ENCODE data around the gene MUC12. TPM values are rescaled to one million over a fixed set of nuclear protein-coding genes. Genes with fewer than 3 reads are reported as not detected.
"Not testable (repeated sequence)": the region's sequence is repeated elsewhere in the genome, so short reads cannot be mapped to it uniquely, and the experiment has no call there.

The MUC12 gene
- total RNA-seq, 1 donor from 2014 or later, result 1.6 TPM

- H3K4me1 Mint-ChIP-seq (ENCODE audit: unreplicated experiment), result no peaks in the 10 kb centered on the region
- no peak overlapping the region for H3K4me3 Mint-ChIP-seq
- TF ChIP-seq, protein P1, sequence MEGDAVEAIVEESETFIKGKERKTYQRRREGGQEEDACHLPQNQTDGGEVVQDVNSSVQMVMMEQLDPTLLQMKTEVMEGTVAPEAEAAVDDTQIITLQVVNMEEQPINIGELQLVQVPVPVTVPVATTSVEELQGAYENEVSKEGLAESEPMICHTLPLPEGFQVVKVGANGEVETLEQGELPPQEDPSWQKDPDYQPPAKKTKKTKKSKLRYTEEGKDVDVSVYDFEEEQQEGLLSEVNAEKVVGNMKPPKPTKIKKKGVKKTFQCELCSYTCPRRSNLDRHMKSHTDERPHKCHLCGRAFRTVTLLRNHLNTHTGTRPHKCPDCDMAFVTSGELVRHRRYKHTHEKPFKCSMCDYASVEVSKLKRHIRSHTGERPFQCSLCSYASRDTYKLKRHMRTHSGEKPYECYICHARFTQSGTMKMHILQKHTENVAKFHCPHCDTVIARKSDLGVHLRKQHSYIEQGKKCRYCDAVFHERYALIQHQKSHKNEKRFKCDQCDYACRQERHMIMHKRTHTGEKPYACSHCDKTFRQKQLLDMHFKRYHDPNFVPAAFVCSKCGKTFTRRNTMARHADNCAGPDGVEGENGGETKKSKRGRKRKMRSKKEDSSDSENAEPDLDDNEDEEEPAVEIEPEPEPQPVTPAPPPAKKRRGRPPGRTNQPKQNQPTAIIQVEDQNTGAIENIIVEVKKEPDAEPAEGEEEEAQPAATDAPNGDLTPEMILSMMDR (conservative IDR thresholded peaks at IDR 0.05), result no peak
- no peaks in the 10 kb centered on the region for H3K9me3 Mint-ChIP-seq
- no peak overlapping the region for H3K27ac Mint-ChIP-seq
- no peak for DNase-seq (ENCODE audit: extremely low spot score, unreplicated experiment)
- H3K36me3 Mint-ChIP-seq, result no peaks in the 10 kb centered on the region
- peaks cover 3% of the 10 kb centered on the region for H3K27me3 Mint-ChIP-seq
These were observed 35.6 kb upstream of the MUC12 start for GRCh38 chr7:100933734-100934133.

GRCh38 chr7:100935381-100935780 lies 34.0 kb upstream of the MUC12 start:
- not testable (repeated sequence) for H3K9me3 Mint-ChIP-seq; H3K36me3 Mint-ChIP-seq; H3K4me3 Mint-ChIP-seq; H3K27me3 Mint-ChIP-seq; H3K27ac Mint-ChIP-seq; H3K4me1 Mint-ChIP-seq (ENCODE audit: unreplicated experiment); DNase-seq (ENCODE audit: extremely low spot score, unreplicated experiment)

DNA sequence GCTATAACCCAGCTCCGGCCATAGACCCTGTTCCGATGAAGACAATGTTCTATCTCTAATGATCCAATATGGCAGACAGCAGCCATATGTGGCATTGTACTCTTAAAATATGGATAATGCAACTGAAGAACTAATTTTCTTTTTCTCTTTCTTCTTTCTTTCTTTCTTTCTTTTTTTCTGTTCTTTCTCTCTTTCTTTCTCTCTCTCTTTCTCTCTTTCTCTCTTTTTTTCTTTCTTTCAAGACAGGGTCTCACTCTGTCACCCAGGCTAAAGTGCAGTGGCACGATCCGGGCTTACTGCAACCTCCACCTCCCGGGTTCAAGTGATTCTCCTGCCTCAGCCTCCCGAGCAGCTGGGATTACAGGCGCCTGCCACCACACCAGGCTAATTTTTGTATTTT lies 33.2 kb upstream of the MUC12 start:
- H3K27me3 Mint-ChIP-seq; H3K9me3 Mint-ChIP-seq; H3K27ac Mint-ChIP-seq; H3K4me3 Mint-ChIP-seq; H3K4me1 Mint-ChIP-seq (ENCODE audit: unreplicated experiment); H3K36me3 Mint-ChIP-seq; DNase-seq (ENCODE audit: extremely low spot score, unreplicated experiment): not testable (repeated sequence)

GRCh38 chr7:100942045-100942774 lies 27.2 kb upstream of the MUC12 start:
- no peaks in the 10 kb centered on the region for H3K9me3 Mint-ChIP-seq
- TF ChIP-seq, protein P1 (conservative IDR thresholded peaks at IDR 0.05), result no peak
- H3K27ac Mint-ChIP-seq, result peak overlapping the region; percentile 43
- no peak overlapping the region for H3K4me3 Mint-ChIP-seq
- no peak for DNase-seq (ENCODE audit: extremely low spot score, unreplicated experiment)
- H3K36me3 Mint-ChIP-seq, result no peaks in the 10 kb centered on the region
- H3K4me1 Mint-ChIP-seq (ENCODE audit: unreplicated experiment), result peaks cover 4% of the 10 kb centered on the region
- peaks cover 5% of the 10 kb centered on the region for H3K27me3 Mint-ChIP-seq

- Mint-ChIP-seq H3K4me3 (no peak overlapping the region), H3K4me1 (ENCODE audit: unreplicated experiment) (peaks cover 4% of the 10 kb centered on the region), H3K9me3 (no peaks in the 10 kb centered on the region), H3K27ac (no peak overlapping the region), H3K36me3 (no peaks in the 10 kb centered on the region), H3K27me3 (peaks cover 5% of the 10 kb centered on the region)
- TF ChIP-seq, protein P1 (conservative IDR thresholded peaks at IDR 0.05), result no peak
- DNase-seq (ENCODE audit: extremely low spot score, unreplicated experiment), result no peak
These were observed 25.7 kb upstream of the MUC12 start for GRCh38 chr7:100943693-100944092.

- Mint-ChIP-seq H3K27ac (no peak overlapping the region), H3K36me3 (no peaks in the 10 kb centered on the region)
- no peak for DNase-seq (ENCODE audit: extremely low spot score, unreplicated experiment)
These were observed 25.2 kb upstream of the MUC12 start for GRCh38 chr7:100944138-100944537.

More at GRCh38 chr7:100944138-100944537, 25.2 kb upstream of the MUC12 start:
- H3K4me3 Mint-ChIP-seq, result no peak overlapping the region
- TF ChIP-seq, protein P1 (conservative IDR thresholded peaks at IDR 0.05), result no peak
- H3K4me1 Mint-ChIP-seq (ENCODE audit: unreplicated experiment), result peaks cover 4% of the 10 kb centered on the region
- peaks cover 8% of the 10 kb centered on the region for H3K27me3 Mint-ChIP-seq
- no peaks in the 10 kb centered on the region for H3K9me3 Mint-ChIP-seq
